Panc1 (cell line): Measurements from ENCODE around the gene POMGNT1. TPM values are rescaled to one million over a fixed set of nuclear protein-coding genes. Genes with fewer than 3 reads are reported as not detected.

Experiments
- ATAC-seq: fragments of 200-7000 bp; cut with Tn5 transposase; 2 replicates; pipeline ENCODE4 v1.9.1; 2020; ENCODE audit warnings: mild to moderate bottlenecking, moderate library complexity
- BruUV-seq: library from RNA; stranded (reverse); fragments of 400-500 nt; replicated peaks from 2 replicates; lab custom pipeline; 2021; lab: Mats Ljungman, UMichigan
- CTCF ChIA-PET: fragments of 300-600 bp; sonication (Branson Sonifier 250); formaldehyde crosslinking; loops from one replicate; lab custom pipeline; 2022; ENCODE audit warnings: antibody characterized with exemption; lab: Charles Lee
- POLR2A ChIA-PET: fragments of 300-600 bp; sonication (Branson Sonifier 250); formaldehyde crosslinking; loops from one replicate; lab custom pipeline; 2022; ENCODE audit warnings: antibody characterized with exemption; lab: Charles Lee
- DNase-seq: peaks from one replicate; pipeline ENCODE4 v3.0.0-alpha.2; 2010; ENCODE audit warnings: low read depth, low spot score
- H3K27ac ChIP-seq: 2 replicates; pipeline ENCODE4 v1.5.1; 2011; ENCODE audit warnings: mild to moderate bottlenecking, low read length, inconsistent platforms
- H3K27me3 ChIP-seq: fragments of 200-500 bp; sonication (Bioruptor generic); 2 replicates; pipeline ENCODE4 v1.6.0; 2014; ENCODE audit warnings: low read length, inconsistent platforms; ENCODE audit not compliant: control insufficient read depth, insufficient read depth
- H3K36me3 ChIP-seq: fragments of 200-500 bp; sonication (Bioruptor generic); 2 replicates; pipeline ENCODE4 v1.5.1; 2014; ENCODE audit warnings: inconsistent platforms, mild to moderate bottlenecking, low read length, moderate library complexity; ENCODE audit not compliant: control insufficient read depth, insufficient read depth
- H3K4me1 ChIP-seq: 2 replicates; pipeline ENCODE4 v1.5.1; 2011; ENCODE audit warnings: inconsistent platforms, mild to moderate bottlenecking, low read length, moderate library complexity; ENCODE audit not compliant: control insufficient read depth, insufficient read depth
- H3K4me3 ChIP-seq, 2 experiments: 2 replicates each; pipeline ENCODE4 v1.5.1; 2011 to 2012; ENCODE audit warnings: low read depth in 2 of 2, low read length in 2 of 2, mild to moderate bottlenecking in 2 of 2, inconsistent platforms in 1 of 2, moderate library complexity in 1 of 2
- H3K9me3 ChIP-seq: fragments of 200-500 bp; sonication (Bioruptor generic); 2 replicates; pipeline ENCODE4 v1.5.1; 2014; ENCODE audit warnings: low read depth, mild to moderate bottlenecking, inconsistent platforms, low read length, moderate library complexity; ENCODE audit not compliant: control insufficient read depth, insufficient read depth
- POLR2AphosphoS5 ChIP-seq: IDR thresholded peaks from 2 replicates; pipeline ENCODE4 v1.6.1; 2012; ENCODE audit warnings: mild to moderate bottlenecking, low read depth, low read length, moderate library complexity
- SIN3A ChIP-seq: IDR thresholded peaks from 2 replicates; pipeline ENCODE4 v1.6.1; 2012; ENCODE audit warnings: low read depth, mild to moderate bottlenecking, low read length, moderate library complexity, borderline replicate concordance; ENCODE audit not compliant: insufficient read depth
- TCF7L2 ChIP-seq: IDR thresholded peaks from 2 replicates; pipeline ENCODE4 v1.6.1; 2011; ENCODE audit warnings: mild to moderate bottlenecking, low read depth, low read length, inconsistent platforms
- in situ Hi-C: cut with HindIII; loops from 2 replicates; pipeline ENCODE4 v1.10.0; 2016; ENCODE audit warnings: low sequenced_read_pairs, low pct_unique_long_range_greater_than_20kb
- intact Hi-C: fragments of 100-400 bp; cut with micrococcal nuclease; formaldehyde crosslinking; loops from one replicate; pipeline ENCODE4 v1.10.0; 2022; ENCODE audit not compliant: unreplicated experiment
- total RNA-seq: library from RNA; stranded (reverse); gene quantifications from one replicate; pipeline ENCODE4 v1.2.1, GENCODE V29; 2021; ENCODE audit not compliant: unreplicated experiment
- TF ChIP-seq, protein P1 (sequence below): fragments of 450-650 bp; IDR thresholded peaks from 2 replicates; pipeline ENCODE4 v1.5.1; 2017; ENCODE audit warnings: mild to moderate bottlenecking
- TF ChIP-seq, protein P2 (sequence below), 2 experiments: IDR thresholded peaks; 2 replicates each; pipeline ENCODE4 v1.6.1; 2011 to 2012; ENCODE audit warnings: low read depth in 2 of 2, control low read depth in 1 of 2, low read length in 1 of 2, mild to moderate bottlenecking in 1 of 2, moderate library complexity in 1 of 2; ENCODE audit not compliant: insufficient read depth in 1 of 2

Gene POMGNT1
- total RNA-seq, 1 experiment from 2014 or later = 178 TPM

DNA sequence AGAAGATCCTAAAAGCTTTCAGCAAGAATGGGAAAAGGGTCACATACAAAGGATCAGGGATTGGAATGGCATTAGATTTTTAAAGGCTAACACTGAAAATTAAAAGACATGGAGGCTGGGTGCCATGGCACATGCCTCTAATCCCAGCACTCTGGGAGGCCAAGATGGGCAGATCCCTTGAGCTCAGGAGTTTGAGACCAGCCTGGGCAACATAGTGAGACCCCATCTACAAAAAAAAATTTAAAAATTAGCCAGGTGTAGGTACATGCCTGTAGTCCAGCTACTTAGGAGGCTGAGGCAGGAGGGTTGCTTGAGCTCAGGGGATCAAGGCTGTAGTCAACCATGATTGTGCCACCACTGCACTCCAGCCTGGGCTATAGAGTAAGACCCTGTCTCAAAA is 17.3 kb upstream of the POMGNT1 start:
- Histone ChIP-seq H3K4me3 (no peak overlapping the region), H3K27ac (no peak overlapping the region), H3K36me3 (no peaks in the 10 kb centered on the region), H3K27me3 (no peaks in the 10 kb centered on the region), H3K9me3 (no peaks in the 10 kb centered on the region), H3K4me1 (no peaks in the 10 kb centered on the region)
- intact Hi-C loops = no loop called here
- ATAC-seq (no peak), DNase-seq (no peak)
- ChIA-PET CTCF (interaction anchor here (0.9 kb wide), 1 partner anchor 8 kb away, joined by 4 read pairs; no protein-coding TSS in a partner anchor), POLR2A (no interaction called here)
- BruUV-seq = no TSS peak
- TF ChIP-seq POLR2AphosphoS5 (no peak), TCF7L2 (no peak), SIN3A (no peak)
- TF ChIP-seq, protein P1, sequence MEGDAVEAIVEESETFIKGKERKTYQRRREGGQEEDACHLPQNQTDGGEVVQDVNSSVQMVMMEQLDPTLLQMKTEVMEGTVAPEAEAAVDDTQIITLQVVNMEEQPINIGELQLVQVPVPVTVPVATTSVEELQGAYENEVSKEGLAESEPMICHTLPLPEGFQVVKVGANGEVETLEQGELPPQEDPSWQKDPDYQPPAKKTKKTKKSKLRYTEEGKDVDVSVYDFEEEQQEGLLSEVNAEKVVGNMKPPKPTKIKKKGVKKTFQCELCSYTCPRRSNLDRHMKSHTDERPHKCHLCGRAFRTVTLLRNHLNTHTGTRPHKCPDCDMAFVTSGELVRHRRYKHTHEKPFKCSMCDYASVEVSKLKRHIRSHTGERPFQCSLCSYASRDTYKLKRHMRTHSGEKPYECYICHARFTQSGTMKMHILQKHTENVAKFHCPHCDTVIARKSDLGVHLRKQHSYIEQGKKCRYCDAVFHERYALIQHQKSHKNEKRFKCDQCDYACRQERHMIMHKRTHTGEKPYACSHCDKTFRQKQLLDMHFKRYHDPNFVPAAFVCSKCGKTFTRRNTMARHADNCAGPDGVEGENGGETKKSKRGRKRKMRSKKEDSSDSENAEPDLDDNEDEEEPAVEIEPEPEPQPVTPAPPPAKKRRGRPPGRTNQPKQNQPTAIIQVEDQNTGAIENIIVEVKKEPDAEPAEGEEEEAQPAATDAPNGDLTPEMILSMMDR = no peak
- TF ChIP-seq, protein P2, sequence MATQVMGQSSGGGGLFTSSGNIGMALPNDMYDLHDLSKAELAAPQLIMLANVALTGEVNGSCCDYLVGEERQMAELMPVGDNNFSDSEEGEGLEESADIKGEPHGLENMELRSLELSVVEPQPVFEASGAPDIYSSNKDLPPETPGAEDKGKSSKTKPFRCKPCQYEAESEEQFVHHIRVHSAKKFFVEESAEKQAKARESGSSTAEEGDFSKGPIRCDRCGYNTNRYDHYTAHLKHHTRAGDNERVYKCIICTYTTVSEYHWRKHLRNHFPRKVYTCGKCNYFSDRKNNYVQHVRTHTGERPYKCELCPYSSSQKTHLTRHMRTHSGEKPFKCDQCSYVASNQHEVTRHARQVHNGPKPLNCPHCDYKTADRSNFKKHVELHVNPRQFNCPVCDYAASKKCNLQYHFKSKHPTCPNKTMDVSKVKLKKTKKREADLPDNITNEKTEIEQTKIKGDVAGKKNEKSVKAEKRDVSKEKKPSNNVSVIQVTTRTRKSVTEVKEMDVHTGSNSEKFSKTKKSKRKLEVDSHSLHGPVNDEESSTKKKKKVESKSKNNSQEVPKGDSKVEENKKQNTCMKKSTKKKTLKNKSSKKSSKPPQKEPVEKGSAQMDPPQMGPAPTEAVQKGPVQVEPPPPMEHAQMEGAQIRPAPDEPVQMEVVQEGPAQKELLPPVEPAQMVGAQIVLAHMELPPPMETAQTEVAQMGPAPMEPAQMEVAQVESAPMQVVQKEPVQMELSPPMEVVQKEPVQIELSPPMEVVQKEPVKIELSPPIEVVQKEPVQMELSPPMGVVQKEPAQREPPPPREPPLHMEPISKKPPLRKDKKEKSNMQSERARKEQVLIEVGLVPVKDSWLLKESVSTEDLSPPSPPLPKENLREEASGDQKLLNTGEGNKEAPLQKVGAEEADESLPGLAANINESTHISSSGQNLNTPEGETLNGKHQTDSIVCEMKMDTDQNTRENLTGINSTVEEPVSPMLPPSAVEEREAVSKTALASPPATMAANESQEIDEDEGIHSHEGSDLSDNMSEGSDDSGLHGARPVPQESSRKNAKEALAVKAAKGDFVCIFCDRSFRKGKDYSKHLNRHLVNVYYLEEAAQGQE (IDR thresholded peaks at IDR 0.05; ENCODE audit: insufficient read depth in 1 of 2, low read depth in 2 of 2, low read length in 1 of 2) = no peak
- in situ Hi-C loops = no loop called here

DNA sequence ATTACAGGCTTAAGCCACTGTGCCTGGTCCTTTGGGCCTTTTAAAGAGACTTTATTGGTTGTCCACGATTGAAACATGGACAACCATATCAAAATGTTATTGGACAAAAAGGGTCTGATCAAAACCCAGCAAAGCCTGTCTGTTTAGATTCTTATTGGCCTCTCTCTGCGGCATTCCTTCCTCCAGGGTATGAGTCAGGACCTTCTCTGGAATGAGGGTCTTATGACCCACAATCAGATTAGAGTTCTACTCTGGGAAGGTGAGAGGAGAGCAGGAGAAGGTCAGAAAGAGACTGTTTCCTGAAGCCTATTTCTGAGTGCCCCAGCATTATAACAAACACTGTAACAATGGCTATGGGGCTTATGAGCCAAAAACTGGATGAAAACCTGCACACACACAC is 12.8 kb upstream of the POMGNT1 start:
- DNase-seq (no peak), ATAC-seq (no peak)
- H3K27me3 ChIP-seq = no peaks in the 10 kb centered on the region
- BruUV-seq = no TSS peak
- H3K9me3 ChIP-seq = no peaks in the 10 kb centered on the region
- ChIA-PET POLR2A (no interaction called here), CTCF (no interaction called here)
- H3K4me3 ChIP-seq = no peak overlapping the region
- no peaks in the 10 kb centered on the region for H3K4me1 ChIP-seq
- in situ Hi-C loops (no loop called here), intact Hi-C loops (no loop called here)
- H3K36me3 ChIP-seq = no peaks in the 10 kb centered on the region
- no peak for TF ChIP-seq SIN3A
- no peak overlapping the region for H3K27ac ChIP-seq

DNA sequence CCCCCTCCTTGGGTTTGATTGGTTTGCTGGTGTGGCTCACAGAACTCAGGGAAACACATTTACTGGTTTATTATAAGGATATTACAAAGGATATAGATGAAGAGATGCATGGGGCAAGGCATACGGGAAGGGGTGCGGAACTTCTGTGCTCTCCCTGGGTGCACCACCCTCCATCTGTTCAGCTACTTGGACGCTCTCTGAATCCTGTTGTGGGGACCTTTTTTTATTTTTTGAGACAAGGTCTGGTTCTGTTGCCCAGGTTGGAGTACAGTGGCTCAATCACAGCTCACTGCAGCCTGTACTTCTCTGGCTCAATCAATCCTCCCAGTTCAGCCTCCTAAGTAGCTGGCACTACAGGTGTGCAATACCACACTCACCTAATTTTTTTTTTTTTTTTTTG is 12.3 kb upstream of the POMGNT1 start:
- intact Hi-C loops = no loop called here
- ATAC-seq (no peak; the same call in 1 of the 2 replicates), DNase-seq (no peak)
- in situ Hi-C loops = no loop called here
- BruUV-seq = no TSS peak
- Histone ChIP-seq H3K27me3 (no peaks in the 10 kb centered on the region), H3K36me3 (no peaks in the 10 kb centered on the region), H3K9me3 (no peaks in the 10 kb centered on the region), H3K27ac (no peak overlapping the region), H3K4me3 (no peak overlapping the region), H3K4me1 (no peaks in the 10 kb centered on the region)
- CTCF ChIA-PET = interaction anchor here (0.6 to 0.7 kb wide), 2 partner anchors 13 to 1249 kb away, joined by 3 read pairs; no protein-coding TSS in a partner anchor
- POLR2A ChIA-PET = no interaction called here
- TF ChIP-seq SIN3A (no peak), TCF7L2 (no peak), POLR2AphosphoS5 (no peak)
- TF ChIP-seq, protein P2 (IDR thresholded peaks at IDR 0.05; ENCODE audit: insufficient read depth in 1 of 2, low read depth in 2 of 2, low read length in 1 of 2) = no peak
- TF ChIP-seq, protein P1 = no peak
